Measurements from ENCODE around the gene WSCD1.

Gene WSCD1

GRCh38 chr17:6165806-6166205 is 95.6 kb downstream of the WSCD1 start:
- DNase-seq (ENCODE audit: low read depth) = no peak
- no peak for TF ChIP-seq CTCF (conservative IDR thresholded peaks at IDR 0.05; ENCODE audit: low read depth, low read length)
- H3K4me3 ChIP-seq (ENCODE audit: low read depth, low read length) = no peak overlapping the region

- no peak for TF ChIP-seq CTCF (conservative IDR thresholded peaks at IDR 0.05; ENCODE audit: low read depth, low read length)
- H3K4me3 ChIP-seq (ENCODE audit: low read depth, low read length) = no peak overlapping the region
- DNase-seq (ENCODE audit: low read depth) = no peak
Observed at GRCh38 chr17:6166492-6167179, 96.5 kb downstream of the WSCD1 start.

- TF ChIP-seq CTCF (conservative IDR thresholded peaks at IDR 0.05; ENCODE audit: low read depth, low read length) = no peak
- no peak overlapping the region for H3K4me3 ChIP-seq (ENCODE audit: low read depth, low read length)
- DNase-seq (ENCODE audit: low read depth) = no peak
Observed at GRCh38 chr17:6168296-6168695, 98.1 kb downstream of the WSCD1 start.

GRCh38 chr17:6170349-6170748 is 100.2 kb downstream of the WSCD1 start:
- TF ChIP-seq CTCF (conservative IDR thresholded peaks at IDR 0.05; ENCODE audit: low read depth, low read length) = no peak
- no peak overlapping the region for H3K4me3 ChIP-seq (ENCODE audit: low read depth, low read length)
- no peak for DNase-seq (ENCODE audit: low read depth)

- no peak for TF ChIP-seq CTCF (conservative IDR thresholded peaks at IDR 0.05; ENCODE audit: low read depth, low read length)
- no peak overlapping the region for H3K4me3 ChIP-seq (ENCODE audit: low read depth, low read length)
- no peak for DNase-seq (ENCODE audit: low read depth)
Observed at GRCh38 chr17:6172642-6173330, 102.6 kb downstream of the WSCD1 start.

GRCh38 chr17:6173653-6174052 is 103.5 kb downstream of the WSCD1 start:
- no peak for TF ChIP-seq CTCF (conservative IDR thresholded peaks at IDR 0.05; ENCODE audit: low read depth, low read length)

More at GRCh38 chr17:6173653-6174052, 103.5 kb downstream of the WSCD1 start:
- no peak overlapping the region for H3K4me3 ChIP-seq (ENCODE audit: low read depth, low read length)
- DNase-seq (ENCODE audit: low read depth) = no peak
